HFFc6 (cell line): ENCODE results near the gene CAPN10. TPM values are rescaled to one million over a fixed set of nuclear protein-coding genes. Genes with fewer than 3 reads are reported as not detected.
"Not testable (repeated sequence)": the region's sequence is repeated elsewhere in the genome, so short reads cannot be mapped to it uniquely, and the experiment has no call there.

Experiments
- DNase-seq: peaks from one replicate; pipeline ENCODE4 v3.0.0-alpha.2; 2018
- H3K27ac Mint-ChIP-seq: 2 replicates; pipeline ENCODE4 v1.8.0; 2020; ENCODE audit warnings: mild to moderate bottlenecking, mixed read lengths
- H3K27me3 Mint-ChIP-seq: 2 replicates; pipeline ENCODE4 v1.8.0; 2021; ENCODE audit warnings: mild to moderate bottlenecking, moderate library complexity, mixed read lengths; ENCODE audit not compliant: insufficient read depth
- H3K36me3 Mint-ChIP-seq: 2 replicates; pipeline ENCODE4 v1.8.0; 2021; ENCODE audit warnings: low read depth, mixed read lengths
- H3K4me1 Mint-ChIP-seq: 2 replicates; pipeline ENCODE4 v1.8.0; 2020; ENCODE audit warnings: low read depth, mixed read lengths
- H3K4me3 Mint-ChIP-seq: 2 replicates; pipeline ENCODE4 v1.8.0; 2020; ENCODE audit warnings: mild to moderate bottlenecking, moderate library complexity, mixed read lengths
- H3K9me3 Mint-ChIP-seq: 2 replicates; pipeline ENCODE4 v1.8.0; 2020; ENCODE audit warnings: mild to moderate bottlenecking, mixed read lengths
- CTCF ChIP-seq: fragments of 200-600 bp; sonication (generic); IDR thresholded peaks from 2 replicates; pipeline ENCODE4 v1.5.0; 2021; ENCODE audit warnings: antibody characterized with exemption, mild to moderate bottlenecking
- total RNA-seq, 6 experiments: library from RNA; stranded (reverse); fragmentation: NEBNext Ultra II Directional; extraction: Animal tissue kit (Norgen Biotek cat#: 25700); gene quantifications; 2 replicates in 1 of 6; 3 replicates in 5 of 6; pipeline ENCODE4 v1.2.3, GENCODE V29; 2021

CAPN10 gene
- total RNA-seq, 6 experiments from 2014 or later: 13.9 to 20.5 (median 15.0) TPM

- peak overlapping the region; percentile 97 for H3K27ac Mint-ChIP-seq
- peaks cover 66% of the 10 kb centered on the region for H3K4me1 Mint-ChIP-seq
- H3K4me3 Mint-ChIP-seq: peak overlapping the region; percentile 93
- no peaks in the 10 kb centered on the region for H3K27me3 Mint-ChIP-seq
- H3K9me3 Mint-ChIP-seq: no peaks in the 10 kb centered on the region
- H3K36me3 Mint-ChIP-seq: peaks cover 11% of the 10 kb centered on the region
- no peak; the same call in 1 of the 2 replicates for TF ChIP-seq CTCF
- DNase-seq: peak; percentile 84
These were observed 25.1 kb upstream of the CAPN10 start for GRCh38 chr2:240561325-240561971.

- Mint-ChIP-seq H3K27ac (peak overlapping the region; percentile 58; the same call in 1 of the 2 replicates), H3K4me1 (peaks cover 74% of the 10 kb centered on the region), H3K36me3 (peaks cover 11% of the 10 kb centered on the region)
- not testable (repeated sequence) for H3K4me3 Mint-ChIP-seq, H3K9me3 Mint-ChIP-seq, H3K27me3 Mint-ChIP-seq, DNase-seq
These were observed 23.3 kb upstream of the CAPN10 start for GRCh38 chr2:240563231-240563630.

GRCh38 chr2:240563951-240564560, 22.5 kb upstream of the CAPN10 start:
- H3K4me3 Mint-ChIP-seq: no peak overlapping the region
- peaks cover 66% of the 10 kb centered on the region for H3K4me1 Mint-ChIP-seq
- peaks cover 11% of the 10 kb centered on the region for H3K36me3 Mint-ChIP-seq
- H3K9me3 Mint-ChIP-seq: no peaks in the 10 kb centered on the region
- no peak for DNase-seq
- H3K27ac Mint-ChIP-seq: no peak overlapping the region
- TF ChIP-seq CTCF: no peak
- peaks cover 2% of the 10 kb centered on the region; the same call in 1 of the 2 replicates for H3K27me3 Mint-ChIP-seq

- Mint-ChIP-seq H3K9me3 (no peaks in the 10 kb centered on the region), H3K4me1 (peaks cover 64% of the 10 kb centered on the region), H3K4me3 (no peak overlapping the region), H3K36me3 (peaks cover 6% of the 10 kb centered on the region), H3K27ac (no peak overlapping the region), H3K27me3 (peaks cover 2% of the 10 kb centered on the region; the same call in 1 of the 2 replicates)
- DNase-seq: peak; percentile 14
- TF ChIP-seq CTCF: peak; percentile 28; the same call in 1 of the 2 replicates
These were observed 21.8 kb upstream of the CAPN10 start for GRCh38 chr2:240564561-240565332.

- peak; percentile 57 for DNase-seq
- peaks cover 2% of the 10 kb centered on the region; the same call in 1 of the 2 replicates for H3K27me3 Mint-ChIP-seq
- H3K4me1 Mint-ChIP-seq: peaks cover 60% of the 10 kb centered on the region
- peaks cover 5% of the 10 kb centered on the region for H3K36me3 Mint-ChIP-seq
- TF ChIP-seq CTCF: no peak
- peak overlapping the region; percentile 68; the same call in 1 of the 2 replicates for H3K27ac Mint-ChIP-seq
- H3K9me3 Mint-ChIP-seq: no peaks in the 10 kb centered on the region
- no peak overlapping the region for H3K4me3 Mint-ChIP-seq
These were observed 21.0 kb upstream of the CAPN10 start for GRCh38 chr2:240565333-240566202.
